Neutrophil (primary cell): Measurements from ENCODE around the gene NCOA1.

Source experiments
- H3K27ac ChIP-seq: fragments of 200-600 bp; sonication (generic); 2 replicates; pipeline ENCODE4 v1.5.1; 2016; ENCODE audit warnings: mild to moderate bottlenecking, moderate library complexity
- H3K27me3 ChIP-seq: fragments of 200-600 bp; sonication (generic); 2 replicates; pipeline ENCODE4 v1.6.0; 2016; ENCODE audit warnings: mild to moderate bottlenecking
- H3K36me3 ChIP-seq: fragments of 200-600 bp; sonication (generic); 2 replicates; pipeline ENCODE4 v1.5.1; 2017
- H3K4me1 ChIP-seq, 2 experiments: fragments of 200-600 bp in 1 of 2; sonication (generic) in 1 of 2; 1 replicate in 1 of 2; 2 replicates in 1 of 2; pipeline versions ENCODE4 v1.5.1 to v1.6.1; 2013 to 2016; ENCODE audit warnings: low read depth in 1 of 2, low read length in 1 of 2, mild to moderate bottlenecking in 1 of 2, moderate library complexity in 1 of 2; ENCODE audit not compliant: control insufficient read depth in 1 of 2, insufficient read depth in 1 of 2
- H3K4me3 ChIP-seq, 2 experiments: fragments of 200-600 bp in 1 of 2; sonication (generic) in 1 of 2; 1 replicate in 1 of 2; 2 replicates in 1 of 2; pipeline ENCODE4 v1.5.1; 2013 to 2016; ENCODE audit warnings: low read depth in 1 of 2, low read length in 1 of 2, mild to moderate bottlenecking in 1 of 2, moderate library complexity in 1 of 2
- H3K9me3 ChIP-seq: fragments of 200-600 bp; sonication (generic); 2 replicates; pipeline ENCODE4 v1.5.1; 2016
- TF ChIP-seq, protein P1 (sequence below): fragments of 200-600 bp; sonication (generic); IDR thresholded peaks from 2 replicates; pipeline ENCODE4 v1.5.1; 2016; ENCODE audit warnings: antibody characterized with exemption

Gene NCOA1

DNA sequence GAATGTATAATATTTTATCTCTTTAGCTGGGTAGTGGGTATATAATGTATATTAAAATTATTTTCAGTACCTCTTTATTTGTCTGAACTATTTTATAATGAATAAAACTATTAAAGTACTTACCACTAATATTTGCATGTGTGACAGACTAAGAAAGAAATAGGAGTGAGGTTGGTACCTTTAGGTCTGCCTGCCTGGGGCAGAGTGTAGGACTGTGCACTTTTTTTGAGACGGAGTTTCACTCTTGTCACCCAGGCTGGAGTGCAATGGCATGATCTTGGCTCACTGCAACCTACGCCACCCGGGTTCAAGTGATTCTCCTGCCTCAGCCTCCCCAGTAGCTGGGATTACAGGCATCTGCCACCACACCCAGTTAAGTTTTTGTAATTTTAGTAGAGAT is 18.8 kb downstream of the NCOA1 start:
- no peaks in the 10 kb centered on the region for H3K36me3 ChIP-seq
- no peaks in the 10 kb centered on the region for H3K27me3 ChIP-seq
- no peak overlapping the region for H3K27ac ChIP-seq
- TF ChIP-seq, protein P1, sequence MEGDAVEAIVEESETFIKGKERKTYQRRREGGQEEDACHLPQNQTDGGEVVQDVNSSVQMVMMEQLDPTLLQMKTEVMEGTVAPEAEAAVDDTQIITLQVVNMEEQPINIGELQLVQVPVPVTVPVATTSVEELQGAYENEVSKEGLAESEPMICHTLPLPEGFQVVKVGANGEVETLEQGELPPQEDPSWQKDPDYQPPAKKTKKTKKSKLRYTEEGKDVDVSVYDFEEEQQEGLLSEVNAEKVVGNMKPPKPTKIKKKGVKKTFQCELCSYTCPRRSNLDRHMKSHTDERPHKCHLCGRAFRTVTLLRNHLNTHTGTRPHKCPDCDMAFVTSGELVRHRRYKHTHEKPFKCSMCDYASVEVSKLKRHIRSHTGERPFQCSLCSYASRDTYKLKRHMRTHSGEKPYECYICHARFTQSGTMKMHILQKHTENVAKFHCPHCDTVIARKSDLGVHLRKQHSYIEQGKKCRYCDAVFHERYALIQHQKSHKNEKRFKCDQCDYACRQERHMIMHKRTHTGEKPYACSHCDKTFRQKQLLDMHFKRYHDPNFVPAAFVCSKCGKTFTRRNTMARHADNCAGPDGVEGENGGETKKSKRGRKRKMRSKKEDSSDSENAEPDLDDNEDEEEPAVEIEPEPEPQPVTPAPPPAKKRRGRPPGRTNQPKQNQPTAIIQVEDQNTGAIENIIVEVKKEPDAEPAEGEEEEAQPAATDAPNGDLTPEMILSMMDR: no peak
- H3K9me3 ChIP-seq: no peaks in the 10 kb centered on the region
- no peak overlapping the region for H3K4me3 ChIP-seq
- H3K4me1 ChIP-seq: peaks cover 22 to 52% of the 10 kb centered on the region in 2 experiments

DNA sequence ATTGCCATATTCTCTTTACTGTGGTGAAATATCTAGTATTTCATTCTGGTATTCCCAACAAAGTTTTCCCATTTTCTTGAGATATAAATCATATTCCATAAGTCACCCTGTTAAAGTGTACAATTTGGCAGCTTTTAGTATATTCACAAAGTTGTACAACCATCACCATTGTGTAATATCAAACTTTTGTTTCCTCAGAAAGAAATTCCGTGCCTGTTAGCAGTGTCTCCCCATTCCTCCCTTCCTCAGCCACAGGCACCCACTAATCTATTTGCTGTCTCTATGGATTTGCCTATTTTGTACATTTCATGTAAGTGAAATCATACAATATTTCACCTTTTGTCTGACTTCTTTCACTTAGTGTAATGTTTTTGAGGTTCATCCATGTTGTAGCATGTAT is 19.7 kb downstream of the NCOA1 start:
- TF ChIP-seq, protein P1: no peak
- H3K27me3 ChIP-seq: no peaks in the 10 kb centered on the region
- no peaks in the 10 kb centered on the region for H3K36me3 ChIP-seq
- H3K4me3 ChIP-seq: no peak overlapping the region
- peaks cover 18 to 48% of the 10 kb centered on the region in 2 experiments for H3K4me1 ChIP-seq
- H3K9me3 ChIP-seq: no peaks in the 10 kb centered on the region
- H3K27ac ChIP-seq: no peak overlapping the region

DNA sequence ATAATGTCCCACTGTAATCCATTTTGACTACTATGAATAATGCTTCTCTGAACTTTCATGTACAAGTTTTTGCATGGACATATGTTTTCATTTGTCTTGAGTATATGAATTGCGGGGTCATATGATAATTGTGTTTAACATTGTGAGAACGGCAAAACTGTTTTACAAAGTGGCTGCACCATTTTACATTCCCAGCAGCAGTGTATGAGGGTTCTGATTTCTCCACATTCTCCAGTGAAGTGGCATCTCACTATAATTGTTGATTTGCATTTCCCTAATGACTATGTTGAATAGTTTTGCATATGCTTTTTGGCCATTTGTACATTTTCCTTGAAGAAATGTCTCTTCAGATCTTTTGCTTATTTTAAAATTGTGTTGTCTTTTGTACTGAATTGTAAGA is 20.1 kb downstream of the NCOA1 start:
- H3K27me3 ChIP-seq: no peaks in the 10 kb centered on the region
- H3K4me3 ChIP-seq: no peak overlapping the region
- TF ChIP-seq, protein P1: no peak
- no peak overlapping the region for H3K27ac ChIP-seq
- H3K4me1 ChIP-seq: peaks cover 18 to 44% of the 10 kb centered on the region in 2 experiments
- H3K36me3 ChIP-seq: no peaks in the 10 kb centered on the region
- H3K9me3 ChIP-seq: no peaks in the 10 kb centered on the region

DNA sequence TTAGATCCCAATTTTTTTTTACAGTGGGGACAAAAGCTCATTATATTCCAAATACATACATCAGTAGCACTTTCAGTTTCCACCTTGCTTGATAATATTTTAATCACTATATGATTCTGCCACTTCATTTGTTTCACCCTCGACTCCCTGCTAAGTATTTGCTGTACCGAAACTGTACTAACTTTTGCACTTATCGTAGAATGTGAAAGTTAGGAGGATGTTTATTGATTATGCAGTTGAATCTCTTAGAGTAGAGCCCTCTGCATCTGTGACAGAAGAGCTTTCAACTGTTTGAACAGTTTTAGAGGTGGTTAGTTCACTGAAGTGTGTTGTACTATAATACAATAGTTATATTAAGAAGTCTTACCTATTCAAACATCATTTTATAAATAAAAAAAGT is 20.8 kb downstream of the NCOA1 start:
- H3K4me1 ChIP-seq: peaks cover 18 to 41% of the 10 kb centered on the region in 2 experiments

DNA sequence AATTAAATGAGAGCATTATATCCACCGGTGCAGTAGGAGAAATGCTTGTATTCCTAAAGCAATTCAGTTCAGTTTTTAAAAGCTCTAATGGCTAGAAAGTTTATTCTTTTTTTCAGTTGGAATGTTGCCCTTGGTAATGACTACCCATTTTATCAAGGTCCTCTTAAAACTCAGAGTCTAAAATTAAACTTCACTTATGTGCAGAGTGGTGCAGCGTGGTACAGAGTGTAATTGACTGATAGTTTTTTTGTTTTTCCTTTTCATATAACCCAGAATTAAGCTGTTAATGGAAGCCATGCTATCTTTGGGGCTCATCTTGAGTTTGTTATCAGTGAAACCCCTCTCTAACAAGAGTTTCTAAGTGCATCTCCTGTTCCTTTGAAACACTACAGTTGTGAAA is 21.4 kb downstream of the NCOA1 start:
- H3K4me1 ChIP-seq: peaks cover 18 to 40% of the 10 kb centered on the region in 2 experiments
- H3K9me3 ChIP-seq: no peaks in the 10 kb centered on the region
- TF ChIP-seq, protein P1: no peak
- H3K27ac ChIP-seq: peak overlapping the region; percentile 36
- no peaks in the 10 kb centered on the region for H3K36me3 ChIP-seq
- no peaks in the 10 kb centered on the region for H3K27me3 ChIP-seq
- H3K4me3 ChIP-seq: no peak overlapping the region

More for the DNA sequence above, 20.8 kb downstream of the NCOA1 start:
- TF ChIP-seq, protein P1: no peak
- H3K27ac ChIP-seq: no peak overlapping the region
- H3K36me3 ChIP-seq: no peaks in the 10 kb centered on the region
- no peaks in the 10 kb centered on the region for H3K27me3 ChIP-seq
- H3K4me3 ChIP-seq: no peak overlapping the region
- no peaks in the 10 kb centered on the region for H3K9me3 ChIP-seq

DNA sequence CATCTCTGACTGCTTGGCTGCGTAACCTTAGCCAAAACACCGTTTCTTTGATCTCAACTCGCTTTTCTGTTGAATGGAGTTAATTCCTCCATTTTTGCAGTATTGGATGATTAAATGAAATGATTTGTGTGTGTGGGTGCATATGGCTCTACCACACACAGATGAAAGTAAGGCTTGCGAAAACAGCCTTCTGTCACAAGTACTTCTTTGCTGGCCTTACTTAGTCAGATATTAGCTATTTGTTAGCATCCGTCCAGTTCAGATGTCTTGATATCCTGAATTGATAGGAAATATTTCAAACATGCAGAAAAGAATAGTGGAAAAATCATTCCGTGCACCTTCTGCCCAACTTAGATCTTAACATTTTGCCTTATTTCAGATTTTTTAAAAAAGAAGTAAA is 21.8 kb downstream of the NCOA1 start:
- TF ChIP-seq, protein P1: no peak
- H3K36me3 ChIP-seq: no peaks in the 10 kb centered on the region
- peak overlapping the region; percentile 36 for H3K27ac ChIP-seq
- no peaks in the 10 kb centered on the region for H3K9me3 ChIP-seq
- H3K4me3 ChIP-seq: no peak overlapping the region
- H3K4me1 ChIP-seq: peaks cover 14 to 36% of the 10 kb centered on the region in 2 experiments
- no peaks in the 10 kb centered on the region for H3K27me3 ChIP-seq
